ENCODE data around the gene TTLL8. TPM values are rescaled to one million over a fixed set of nuclear protein-coding genes. Genes with fewer than 3 reads are reported as not detected.

Gene TTLL8
- total RNA-seq, 1 donor from 2014 or later = not detected

DNA sequence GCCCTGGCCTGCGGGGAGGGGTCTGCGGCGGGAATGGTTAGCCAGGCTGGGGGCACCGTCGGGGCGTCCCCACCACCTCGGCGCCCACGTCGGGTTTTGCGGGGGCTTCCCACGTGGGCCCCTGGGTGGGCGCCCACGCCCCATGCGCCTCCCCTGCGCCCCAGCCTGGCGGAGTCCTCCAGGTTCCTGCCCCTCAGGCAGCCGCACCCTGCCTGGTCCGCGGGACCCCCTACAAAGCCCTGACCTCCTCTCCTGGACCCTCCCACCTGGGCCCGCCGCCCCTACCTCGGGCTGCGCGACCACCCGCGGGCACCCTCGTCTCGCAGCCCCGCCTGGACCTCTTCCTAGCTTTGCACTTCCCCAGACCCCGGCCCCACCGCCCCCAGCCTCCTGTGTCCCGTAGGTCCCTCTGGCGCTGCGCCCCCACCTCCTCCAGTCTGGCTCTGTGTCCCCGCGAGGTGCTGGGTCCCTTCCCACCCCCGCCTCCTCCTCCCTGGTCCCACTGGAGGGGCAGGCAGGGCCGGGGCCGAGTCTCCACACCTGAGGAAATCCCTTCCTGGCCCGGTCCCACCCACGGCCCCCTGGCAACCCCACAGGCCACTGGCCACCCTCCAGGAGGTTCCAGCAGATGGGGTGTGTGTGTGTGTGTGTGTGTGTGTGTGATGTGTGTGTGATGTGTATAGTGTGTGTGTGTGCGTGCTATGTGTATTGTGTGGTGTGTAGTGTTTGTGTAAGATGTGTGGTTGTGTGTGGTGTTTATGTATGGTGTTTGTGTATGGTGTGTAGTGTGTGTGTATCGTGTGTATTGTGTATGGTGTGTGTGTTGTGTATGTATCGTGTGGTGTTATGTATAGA lies 85.7 kb downstream of the TTLL8 start:
- no peak for DNase-seq (ENCODE audit: low read depth)
- H3K27me3 ChIP-seq (ENCODE audit: control insufficient read depth, insufficient read depth, low read length) = peaks cover 12% of the 10 kb centered on the region
- no peak for TF ChIP-seq CTCF (IDR thresholded peaks at IDR 0.05; ENCODE audit: insufficient read depth, low read length, poor library complexity, severe bottlenecking)
- no peaks in the 10 kb centered on the region for H3K36me3 ChIP-seq (ENCODE audit: control insufficient read depth, insufficient read depth, low read length)
- no peak overlapping the region for H3K4me3 ChIP-seq (ENCODE audit: low read depth, low read length)

GRCh38 chr22:49971232-49972162 lies 86.6 kb downstream of the TTLL8 start:
- Histone ChIP-seq H3K4me3 (ENCODE audit: low read depth, low read length) (peak overlapping the region; percentile 34), H3K27me3 (ENCODE audit: control insufficient read depth, insufficient read depth, low read length) (peaks cover 12% of the 10 kb centered on the region), H3K36me3 (ENCODE audit: control insufficient read depth, insufficient read depth, low read length) (no peaks in the 10 kb centered on the region)
- no peak for TF ChIP-seq CTCF (IDR thresholded peaks at IDR 0.05; ENCODE audit: insufficient read depth, low read length, poor library complexity, severe bottlenecking)
- DNase-seq (ENCODE audit: low read depth) = no peak

- Histone ChIP-seq H3K27me3 (ENCODE audit: control insufficient read depth, insufficient read depth, low read length) (peaks cover 12% of the 10 kb centered on the region), H3K36me3 (ENCODE audit: control insufficient read depth, insufficient read depth, low read length) (no peaks in the 10 kb centered on the region)
- TF ChIP-seq CTCF (IDR thresholded peaks at IDR 0.05; ENCODE audit: insufficient read depth, low read length, poor library complexity, severe bottlenecking) = no peak
These were observed 87.4 kb downstream of the TTLL8 start for GRCh38 chr22:49970528-49971231.

DNA sequence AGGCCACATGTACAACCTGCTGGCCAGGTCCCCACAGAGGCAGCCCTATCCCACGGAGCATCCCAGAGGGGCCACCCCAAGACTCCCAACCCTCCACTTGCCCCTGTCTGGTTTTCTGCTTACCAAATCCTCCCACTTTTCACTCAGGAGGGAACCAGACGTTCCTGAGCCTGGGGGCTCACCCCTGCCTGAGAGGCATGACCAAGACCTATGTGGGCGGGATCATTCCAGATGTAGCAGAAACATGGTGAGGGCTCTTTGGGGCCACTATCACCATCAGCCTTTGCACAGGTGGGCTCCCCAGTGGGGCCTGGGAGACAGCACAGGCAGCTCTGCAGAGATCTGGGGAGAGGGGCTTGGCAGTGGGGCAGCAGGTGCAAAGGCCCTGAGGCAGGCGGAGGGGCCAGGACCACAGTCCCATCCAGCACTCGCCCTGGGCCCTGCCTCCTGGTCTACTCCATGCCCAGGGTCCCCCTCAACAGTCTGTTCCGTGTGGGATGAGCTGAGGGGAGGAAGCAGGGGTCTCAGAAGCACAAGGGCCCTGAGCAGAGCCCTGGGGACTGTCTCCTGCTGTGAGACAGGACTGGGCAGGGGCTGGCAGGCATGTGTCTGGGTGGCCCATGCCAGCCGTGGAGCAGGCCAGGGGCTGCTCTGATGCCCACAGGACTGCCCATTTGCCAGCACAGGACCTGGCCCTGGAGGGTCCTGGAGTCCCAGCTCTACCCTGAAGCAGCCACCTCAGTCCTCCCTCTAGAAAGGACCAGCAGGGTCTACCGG lies 88.2 kb downstream of the TTLL8 start:
- no peak for DNase-seq (ENCODE audit: low read depth)
- no peak for TF ChIP-seq CTCF (IDR thresholded peaks at IDR 0.05; ENCODE audit: insufficient read depth, low read length, poor library complexity, severe bottlenecking)
- Histone ChIP-seq H3K4me3 (ENCODE audit: low read depth, low read length) (no peak overlapping the region), H3K27me3 (ENCODE audit: control insufficient read depth, insufficient read depth, low read length) (peaks cover 12% of the 10 kb centered on the region), H3K36me3 (ENCODE audit: control insufficient read depth, insufficient read depth, low read length) (no peaks in the 10 kb centered on the region)

More at GRCh38 chr22:49970528-49971231, 87.4 kb downstream of the TTLL8 start:
- H3K4me3 ChIP-seq (ENCODE audit: low read depth, low read length) = peak overlapping the region; percentile 34
- peak; percentile 86 for DNase-seq (ENCODE audit: low read depth)
